ENCODE results near the gene CHCHD6. TPM values are rescaled to one million over a fixed set of nuclear protein-coding genes. Genes with fewer than 3 reads are reported as not detected.

Gene CHCHD6
- 10 to 100 TPM in 1 of 2 donors, 1 to 10 TPM in 1; 9.3 to 13.2 TPM for total RNA-seq

- TF ChIP-seq CTCF (IDR thresholded peaks at IDR 0.05), result no peak
- H3K27ac ChIP-seq, result no peak within 1 kb of the TSS
- peak within 1 kb of the TSS; percentile 75 for H3K4me3 ChIP-seq
- intact Hi-C loops (cut with DNase I), result no loop called here
- DNase-seq, result peak; percentile 97
- no peaks in the 10 kb centered on the region for H3K9me3 ChIP-seq
- no peaks in the 10 kb centered on the region for H3K27me3 ChIP-seq
- H3K9ac ChIP-seq (ENCODE audit: low read depth in 2 of 2, low read length in 2 of 2), result peak within 1 kb of the TSS; percentile 51 to 53
- no peaks in the 10 kb centered on the region for H3K36me3 ChIP-seq
- H3K4me1 ChIP-seq, result no peaks in the 10 kb centered on the region
These were observed at the start of gene CHCHD6 for GRCh38 chr3:126703512-126704493. TSS of gene CHCHD6 (plus strand) at chr3:126704240. CDS start at chr3:126704313, 73 bp downstream.

- peak; percentile 92 for DNase-seq
- peak within 1 kb of the TSS; percentile 21 for H3K27ac ChIP-seq
These were observed 49.3 kb upstream of the CHCHD6 start, which contains the start of gene TXNRD3 for GRCh38 chr3:126654571-126655383. TSS of gene TXNRD3 (minus strand) at chr3:126655124.

GRCh38 chr3:126655887-126656286 lies 48.2 kb upstream of the CHCHD6 start:
- Histone ChIP-seq H3K9me3 (no peaks in the 10 kb centered on the region), H3K27ac (no peak overlapping the region), H3K27me3 (no peaks in the 10 kb centered on the region), H3K9ac (ENCODE audit: low read depth in 2 of 2, low read length in 2 of 2) (no peak overlapping the region), H3K4me3 (no peak overlapping the region), H3K4me1 (no peaks in the 10 kb centered on the region), H3K36me3 (no peaks in the 10 kb centered on the region)
- TF ChIP-seq CTCF (IDR thresholded peaks at IDR 0.05), result no peak
- intact Hi-C loops (cut with DNase I), result loop anchor here (10.0 kb wide), 1 partner anchor 131 kb away; the partner anchor contains the start of gene CHST13
- DNase-seq, result no peak

More at GRCh38 chr3:126654571-126655383, 49.3 kb upstream of the CHCHD6 start, which contains the start of gene TXNRD3:
- Histone ChIP-seq H3K9me3 (no peaks in the 10 kb centered on the region), H3K9ac (ENCODE audit: low read depth in 2 of 2, low read length in 2 of 2) (peak within 1 kb of the TSS; percentile 55 to 74), H3K27me3 (no peaks in the 10 kb centered on the region), H3K4me1 (no peaks in the 10 kb centered on the region), H3K36me3 (no peaks in the 10 kb centered on the region), H3K4me3 (peak within 1 kb of the TSS; percentile 71)
- intact Hi-C loops (cut with DNase I), result loop anchor here (10.0 kb wide), 1 partner anchor 130 kb away; the partner anchor contains the start of gene CHST13
- TF ChIP-seq CTCF (IDR thresholded peaks at IDR 0.05), result no peak

- Histone ChIP-seq H3K36me3 (no peaks in the 10 kb centered on the region), H3K4me3 (no peak overlapping the region), H3K9me3 (no peaks in the 10 kb centered on the region), H3K27me3 (no peaks in the 10 kb centered on the region), H3K9ac (ENCODE audit: low read depth in 2 of 2, low read length in 2 of 2) (no peak overlapping the region), H3K27ac (no peak overlapping the region), H3K4me1 (no peaks in the 10 kb centered on the region)
- TF ChIP-seq CTCF (IDR thresholded peaks at IDR 0.05), result no peak
- intact Hi-C loops (cut with DNase I), result loop anchor here (10.0 kb wide), 1 partner anchor 132 kb away; the partner anchor contains the start of gene CHST13
- DNase-seq, result no peak
These were observed 47.5 kb upstream of the CHCHD6 start for GRCh38 chr3:126656371-126657134.

Measured in colonic mucosa (tissue), 4 donors.